ENCODE results near the gene SUGCT.
"Not testable (repeated sequence)": the region's sequence is repeated elsewhere in the genome, so short reads cannot be mapped to it uniquely, and the experiment has no call there.

GRCh38 chr7:40218612-40219011 lies 83.8 kb downstream of the SUGCT start:
- not testable (repeated sequence) for TF ChIP-seq CTCF, POLR2A (IDR thresholded peaks at IDR 0.05)
